Astrocyte of the cerebellum (primary cell): Measurements from ENCODE around the gene SLC15A1.

ENCODE experiments used
- DNase-seq: peaks from one replicate; pipeline ENCODE4 v3.0.0-alpha.2; 2011; ENCODE audit warnings: low read depth
- H3K4me3 ChIP-seq: 2 replicates; pipeline ENCODE4 v1.5.1; 2011; ENCODE audit warnings: mild to moderate bottlenecking, low read depth, low read length, moderate library complexity
- in situ Hi-C: cut with HindIII; loops from 2 replicates; pipeline ENCODE4 v1.10.0; 2017; ENCODE audit warnings: low sequenced_read_pairs
- TF ChIP-seq, protein P1 (sequence below): IDR thresholded peaks from 2 replicates; pipeline ENCODE4 v1.5.1; 2012; ENCODE audit warnings: low read length, low read depth, moderate library complexity, mild to moderate bottlenecking; ENCODE audit errors: missing control alignments

SLC15A1 gene

DNA sequence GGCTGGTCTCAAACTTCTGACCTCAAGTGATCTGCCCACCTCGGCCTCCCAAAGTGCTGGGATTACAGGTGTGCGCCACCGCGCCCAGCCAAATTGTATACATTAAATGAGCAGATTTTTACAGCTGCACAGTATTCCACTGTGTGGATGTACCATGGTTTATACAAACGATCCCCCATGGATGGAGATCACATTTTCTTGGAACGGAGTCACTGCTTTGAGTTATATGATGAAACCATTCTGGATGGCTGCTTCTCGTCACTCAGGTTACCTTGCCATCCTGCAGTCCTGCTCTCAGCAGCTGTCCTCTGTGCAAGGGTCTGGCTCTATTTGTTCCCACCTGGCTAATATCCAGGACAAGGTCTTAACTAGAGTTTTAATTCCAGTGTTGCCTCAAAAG, 39.1 kb upstream of the SLC15A1 start:
- in situ Hi-C loops = no loop called here
- TF ChIP-seq, protein P1, sequence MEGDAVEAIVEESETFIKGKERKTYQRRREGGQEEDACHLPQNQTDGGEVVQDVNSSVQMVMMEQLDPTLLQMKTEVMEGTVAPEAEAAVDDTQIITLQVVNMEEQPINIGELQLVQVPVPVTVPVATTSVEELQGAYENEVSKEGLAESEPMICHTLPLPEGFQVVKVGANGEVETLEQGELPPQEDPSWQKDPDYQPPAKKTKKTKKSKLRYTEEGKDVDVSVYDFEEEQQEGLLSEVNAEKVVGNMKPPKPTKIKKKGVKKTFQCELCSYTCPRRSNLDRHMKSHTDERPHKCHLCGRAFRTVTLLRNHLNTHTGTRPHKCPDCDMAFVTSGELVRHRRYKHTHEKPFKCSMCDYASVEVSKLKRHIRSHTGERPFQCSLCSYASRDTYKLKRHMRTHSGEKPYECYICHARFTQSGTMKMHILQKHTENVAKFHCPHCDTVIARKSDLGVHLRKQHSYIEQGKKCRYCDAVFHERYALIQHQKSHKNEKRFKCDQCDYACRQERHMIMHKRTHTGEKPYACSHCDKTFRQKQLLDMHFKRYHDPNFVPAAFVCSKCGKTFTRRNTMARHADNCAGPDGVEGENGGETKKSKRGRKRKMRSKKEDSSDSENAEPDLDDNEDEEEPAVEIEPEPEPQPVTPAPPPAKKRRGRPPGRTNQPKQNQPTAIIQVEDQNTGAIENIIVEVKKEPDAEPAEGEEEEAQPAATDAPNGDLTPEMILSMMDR = no peak
- no peak overlapping the region for H3K4me3 ChIP-seq
- DNase-seq = no peak

GRCh38 chr13:98787996-98788395, 35.5 kb upstream of the SLC15A1 start:
- DNase-seq = no peak
- TF ChIP-seq, protein P1 = no peak
- no peak overlapping the region for H3K4me3 ChIP-seq
- in situ Hi-C loops = no loop called here

DNA sequence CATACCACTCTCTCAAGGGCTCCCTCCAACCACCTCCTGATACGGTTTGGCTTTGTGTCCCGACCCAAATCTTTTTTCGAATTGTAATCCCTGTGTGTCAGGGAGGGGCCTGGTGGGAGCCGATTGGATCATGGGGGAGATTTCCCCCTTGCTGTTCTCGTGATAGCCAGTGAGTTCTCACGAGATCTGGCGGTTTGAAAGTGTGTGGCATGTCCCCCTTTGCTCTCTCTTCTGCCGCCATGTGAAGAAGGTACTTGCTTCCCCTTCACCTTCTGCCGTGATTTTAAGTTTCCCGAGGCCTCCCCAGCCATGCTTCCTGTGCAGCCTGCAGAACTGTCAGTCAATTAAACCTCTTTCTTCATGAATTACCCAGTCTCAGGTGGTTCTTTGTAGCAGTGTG, 34.7 kb upstream of the SLC15A1 start:
- in situ Hi-C loops = no loop called here
- DNase-seq = no peak
- no peak overlapping the region for H3K4me3 ChIP-seq
- TF ChIP-seq, protein P1 = no peak

- DNase-seq = no peak
- TF ChIP-seq, protein P1 = no peak
- in situ Hi-C loops = no loop called here
- no peak overlapping the region for H3K4me3 ChIP-seq
Observed at GRCh38 chr13:98786023-98786422, 33.6 kb upstream of the SLC15A1 start.

DNA sequence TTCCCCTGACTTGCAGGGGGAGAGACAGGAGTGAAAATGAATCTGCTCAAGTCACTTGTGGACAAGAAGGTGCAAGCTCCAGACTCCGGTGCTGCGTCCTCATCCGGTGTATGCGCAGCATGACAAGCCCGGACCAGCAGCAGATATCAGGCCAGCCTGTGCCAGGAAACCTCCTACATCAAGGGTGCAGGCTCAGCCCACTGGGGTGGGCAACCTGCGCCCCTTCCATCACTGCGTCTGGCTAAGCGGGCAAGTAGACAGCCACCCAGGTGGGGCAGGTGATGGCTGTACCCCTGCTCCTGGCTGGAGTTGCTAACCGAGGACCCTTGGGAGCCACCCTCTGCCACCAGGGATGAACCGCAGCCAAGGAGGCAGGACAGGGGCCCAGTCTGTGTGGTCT, 32.9 kb upstream of the SLC15A1 start:
- in situ Hi-C loops = no loop called here
- TF ChIP-seq, protein P1 = no peak
- no peak for DNase-seq
- H3K4me3 ChIP-seq = no peak overlapping the region

GRCh38 chr13:98784666-98785065, 32.2 kb upstream of the SLC15A1 start:
- no peak for DNase-seq
- in situ Hi-C loops = no loop called here

More at GRCh38 chr13:98784666-98785065, 32.2 kb upstream of the SLC15A1 start:
- TF ChIP-seq, protein P1 = no peak
- no peak overlapping the region for H3K4me3 ChIP-seq
